ENCODE measurements around the gene TSC1.
A peak's percentile ranks its signal among the peaks of the same experiment; 100 is the strongest.

The TSC1 gene

DNA sequence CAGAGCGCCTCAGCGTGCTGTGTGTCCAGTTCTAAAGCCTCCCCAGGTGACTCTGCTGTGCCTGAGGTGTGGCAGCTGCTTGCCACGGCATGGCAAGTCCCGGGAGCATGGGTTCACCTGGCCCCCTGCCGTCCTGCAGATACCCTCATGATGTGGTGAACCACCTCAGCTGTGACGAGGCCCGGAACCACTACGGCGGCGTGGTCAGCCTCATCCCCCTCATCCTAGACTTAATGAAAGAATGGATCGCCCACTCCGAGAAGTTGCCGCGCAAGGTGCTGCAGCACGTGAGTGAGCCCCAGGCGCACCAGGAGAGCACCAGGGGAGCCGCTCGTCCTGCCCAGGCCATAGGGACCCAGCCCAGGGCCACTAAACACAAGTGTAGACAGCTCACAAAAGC is 56.3 kb downstream of the TSC1 start:
- DNase-seq (ENCODE audit: low read depth in 2 of 2): no peak

DNA sequence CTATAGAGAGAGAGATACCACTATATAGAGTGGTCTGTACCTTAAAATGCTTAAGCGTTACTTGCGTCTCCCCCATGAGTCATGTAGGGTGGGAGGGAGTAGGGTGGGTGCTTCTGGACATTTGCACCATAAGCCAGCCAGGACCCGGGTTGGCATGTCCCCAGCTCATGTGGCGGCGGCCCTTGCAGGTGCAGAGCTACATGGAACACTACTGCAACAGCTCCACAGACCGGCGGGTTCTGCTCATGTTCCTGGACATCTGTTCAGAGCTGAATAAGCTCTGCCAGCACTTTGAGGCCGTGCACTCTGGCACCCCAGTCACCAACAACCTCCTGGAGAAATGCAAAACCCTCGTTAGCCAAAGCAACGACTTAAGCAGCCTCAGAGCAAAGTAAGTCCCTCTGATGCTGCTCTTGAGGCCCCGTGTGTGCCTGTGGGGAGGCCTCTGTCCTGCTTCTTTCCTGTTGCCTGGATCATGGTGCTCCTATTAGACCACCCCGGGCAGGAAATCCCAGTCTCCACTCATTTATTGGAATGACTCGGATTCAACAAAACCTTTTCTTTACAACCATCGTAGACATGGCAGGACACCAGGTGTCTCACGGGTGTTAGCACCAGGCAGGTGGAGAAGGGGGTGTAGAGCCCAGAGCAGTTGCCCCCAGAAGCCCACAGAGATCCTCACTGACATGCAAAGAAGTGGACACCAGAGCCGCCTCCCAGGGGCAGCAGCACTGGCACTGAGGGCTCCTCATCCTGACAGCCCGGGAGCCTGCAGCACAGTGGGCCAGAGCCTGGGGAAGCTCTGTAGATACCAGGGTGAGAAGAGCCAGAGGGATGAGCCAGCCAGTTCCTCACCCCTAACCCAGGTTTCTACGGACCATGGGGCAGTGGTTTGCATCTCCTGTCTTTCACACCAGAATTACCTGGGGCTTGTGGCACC is 57.0 kb downstream of the TSC1 start:
- no peak for DNase-seq (ENCODE audit: low read depth in 2 of 2)

DNA sequence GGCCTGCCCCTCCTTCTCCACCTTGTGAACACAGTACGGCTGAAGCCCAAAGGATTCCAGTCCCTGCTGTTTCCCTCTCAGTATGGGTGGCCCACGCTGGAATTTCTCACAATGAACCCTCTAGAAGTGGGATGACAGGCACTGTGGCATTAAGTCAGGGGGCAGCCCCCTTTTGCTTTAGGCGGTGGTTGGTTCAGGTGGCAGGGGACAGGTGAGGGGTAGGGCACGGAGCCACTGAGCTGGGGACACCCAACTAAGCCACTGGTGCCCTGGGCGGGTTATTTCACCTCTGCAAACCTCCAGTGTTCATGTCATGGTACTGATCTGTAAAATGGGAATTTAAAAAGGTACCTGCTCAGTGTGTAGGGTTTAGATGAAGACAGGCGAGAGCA is 58.1 kb downstream of the TSC1 start:
- no peak for DNase-seq (ENCODE audit: low read depth in 2 of 2)

DNA sequence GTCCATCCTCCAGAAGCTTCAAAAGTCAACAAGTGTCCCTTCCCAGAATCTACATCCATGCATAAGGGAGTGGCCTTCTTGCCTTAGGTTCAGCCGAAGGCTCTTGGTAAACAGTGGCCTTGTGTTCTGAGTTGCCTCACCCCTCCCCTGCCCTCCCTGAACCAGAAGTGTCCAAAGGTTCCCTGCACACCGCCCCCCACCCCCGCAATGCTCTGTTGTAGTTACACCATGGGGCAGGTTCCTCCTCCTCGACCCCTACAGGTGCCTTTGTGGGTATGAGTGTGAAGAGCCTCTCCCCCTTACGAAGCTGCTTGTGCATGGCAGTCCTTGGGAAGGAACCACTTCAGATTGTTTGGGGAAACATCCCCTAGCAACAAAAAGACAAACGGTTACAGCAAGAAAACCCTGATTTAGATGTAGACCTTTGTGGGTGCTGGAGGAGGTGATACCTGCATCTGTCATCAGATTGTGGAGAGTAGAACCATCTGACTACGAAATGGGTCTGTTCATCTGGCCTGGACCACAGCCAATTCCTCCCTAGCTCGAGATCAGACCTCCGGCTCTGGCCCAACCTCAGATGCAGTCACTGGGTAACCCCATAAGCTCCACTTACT is 58.6 kb downstream of the TSC1 start:
- no peak for DNase-seq (ENCODE audit: low read depth in 2 of 2)

DNA sequence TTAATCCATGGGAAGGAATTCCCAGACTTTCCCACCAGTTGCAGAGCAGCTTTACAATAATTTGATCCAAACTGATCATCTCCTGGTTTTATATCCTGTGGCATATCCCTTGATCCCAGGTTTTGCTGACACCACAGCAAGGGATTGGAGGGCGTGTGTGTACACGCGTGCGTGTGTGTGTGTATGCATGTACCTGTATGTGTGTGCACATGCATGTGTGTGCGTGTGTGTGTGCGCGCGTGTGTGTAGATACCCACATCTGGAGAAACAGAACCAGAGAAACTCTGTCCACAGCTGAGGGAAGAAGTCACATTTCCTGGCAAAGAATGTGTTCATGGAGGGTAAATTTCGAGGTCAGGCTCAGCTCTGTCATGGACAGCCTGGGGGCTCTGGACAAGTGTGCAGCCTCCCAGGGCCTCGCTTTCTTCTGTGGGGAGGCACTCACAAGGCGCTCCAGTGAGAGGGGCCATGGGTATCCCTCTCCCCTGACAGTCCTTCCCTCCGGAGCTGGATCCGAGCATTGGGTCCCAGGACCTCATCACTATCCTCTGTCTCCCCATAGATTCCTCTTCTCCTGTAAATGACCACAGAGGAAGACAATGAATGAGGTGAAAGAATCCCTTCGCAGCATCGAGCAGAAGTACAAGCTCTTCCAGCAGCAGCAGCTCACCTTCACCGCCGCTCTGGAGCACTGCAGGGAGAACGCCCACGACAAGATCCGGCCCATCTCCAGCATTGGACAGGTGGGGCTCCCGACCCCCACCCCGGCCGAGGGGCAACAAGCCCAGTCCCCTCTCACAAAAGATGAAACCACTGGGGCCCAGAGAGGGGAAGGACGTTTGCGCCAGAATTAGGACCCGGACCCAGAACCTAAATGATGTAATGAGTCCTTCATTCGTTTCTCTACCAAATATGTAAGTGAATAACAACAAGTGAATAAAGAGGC is 60.8 kb downstream of the TSC1 start:
- DNase-seq (ENCODE audit: low read depth in 2 of 2): no peak

DNA sequence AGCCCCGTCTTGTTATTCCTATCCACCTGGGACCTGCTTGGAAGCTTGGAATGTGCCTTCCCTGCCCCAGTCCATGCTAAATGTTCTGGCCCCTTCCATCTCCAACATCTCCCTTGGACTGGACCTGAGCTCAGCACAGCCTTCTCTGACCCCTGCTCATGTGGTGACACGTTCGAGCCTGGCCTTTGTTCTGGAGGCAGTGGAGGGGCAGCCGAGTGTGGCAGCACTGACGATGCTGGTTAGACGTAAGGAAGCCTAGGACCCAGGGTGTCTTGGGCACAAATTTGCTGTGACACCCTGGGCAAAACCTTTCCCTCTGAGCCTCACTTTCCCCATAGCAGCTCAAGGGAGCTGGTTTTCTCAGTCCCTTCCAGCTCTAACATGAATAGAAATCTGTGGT is 61.8 kb downstream of the TSC1 start:
- DNase-seq (ENCODE audit: low read depth in 2 of 2): no peak

DNA sequence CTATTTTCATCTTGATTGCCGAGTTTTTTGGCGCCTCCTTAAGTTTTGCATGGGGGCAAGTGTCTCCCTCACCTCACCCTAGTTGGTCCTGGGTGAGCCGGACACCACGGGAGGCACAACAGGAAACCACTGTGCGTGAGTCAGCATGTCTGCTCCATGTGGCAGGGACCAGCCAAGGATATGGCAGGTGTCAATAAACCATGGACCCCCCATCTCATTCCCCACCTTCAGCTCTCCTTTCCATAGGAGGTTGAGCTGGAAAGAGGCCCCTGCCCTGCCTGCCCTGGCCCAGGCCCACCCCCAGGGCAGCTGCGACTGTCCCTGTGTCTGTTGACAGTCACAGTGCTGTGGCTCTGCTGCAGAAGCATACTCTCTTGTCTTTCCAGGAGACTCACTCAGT is 62.6 kb downstream of the TSC1 start:
- DNase-seq (ENCODE audit: low read depth in 2 of 2): no peak

DNA sequence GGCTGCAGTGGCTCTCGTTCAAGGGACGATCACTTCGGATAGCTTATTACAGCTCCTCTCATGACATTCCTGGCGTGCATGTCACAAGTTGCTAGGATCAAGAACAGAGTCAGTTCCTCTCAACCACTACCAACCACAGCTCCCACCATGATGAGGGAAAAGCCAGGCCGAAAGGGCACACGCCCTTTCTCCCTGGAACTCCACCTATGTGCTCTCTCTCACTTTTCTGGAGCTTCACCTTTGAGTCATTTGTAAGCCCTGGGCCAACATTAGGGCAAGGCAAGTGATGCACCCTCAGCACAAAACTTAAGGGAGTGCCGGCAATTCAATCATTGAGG is 64.1 kb downstream of the TSC1 start:
- DNase-seq (ENCODE audit: low read depth in 2 of 2): no peak

DNA sequence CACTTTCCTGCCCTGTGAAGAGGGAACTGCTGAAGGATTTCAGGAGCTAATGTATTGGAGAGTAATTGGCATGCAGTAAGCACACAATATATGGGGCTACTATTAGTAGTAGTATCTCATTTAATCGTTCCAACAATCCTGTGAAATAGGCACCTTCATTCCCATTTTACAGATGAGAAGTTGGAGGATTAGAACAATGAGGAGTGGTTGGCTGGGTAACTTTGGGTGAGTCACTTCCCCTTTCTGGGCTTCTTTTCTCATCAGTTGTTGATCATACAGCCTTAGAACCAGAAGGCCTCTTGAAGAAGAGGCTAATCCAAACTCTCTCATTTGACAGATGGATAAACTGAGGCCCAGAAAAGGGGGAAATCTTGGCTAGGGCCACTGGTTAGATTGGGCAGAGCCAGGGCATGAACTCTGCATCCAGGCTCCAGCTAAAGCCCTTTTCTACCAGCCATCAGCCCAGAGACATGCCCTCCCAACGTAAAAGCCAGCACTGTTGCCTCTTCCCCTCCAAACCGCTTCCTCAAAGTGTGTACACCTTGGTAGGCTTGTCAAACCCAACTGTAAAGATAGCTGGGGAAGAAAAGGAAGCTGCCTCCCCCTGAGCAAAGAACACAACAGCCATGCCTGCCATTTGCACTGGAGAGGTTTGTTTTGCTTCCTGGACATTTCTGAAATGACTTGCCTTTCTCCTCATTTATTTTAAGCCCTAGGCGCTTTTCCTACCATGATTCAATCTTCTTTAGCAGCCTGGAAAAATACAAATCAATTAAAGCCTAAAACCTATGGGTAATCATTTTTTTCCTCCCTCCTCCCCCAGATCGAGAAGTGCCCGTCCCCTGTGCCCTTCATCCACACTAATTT is 64.7 kb downstream of the TSC1 start:
- DNase-seq (ENCODE audit: low read depth in 2 of 2): no peak

DNA sequence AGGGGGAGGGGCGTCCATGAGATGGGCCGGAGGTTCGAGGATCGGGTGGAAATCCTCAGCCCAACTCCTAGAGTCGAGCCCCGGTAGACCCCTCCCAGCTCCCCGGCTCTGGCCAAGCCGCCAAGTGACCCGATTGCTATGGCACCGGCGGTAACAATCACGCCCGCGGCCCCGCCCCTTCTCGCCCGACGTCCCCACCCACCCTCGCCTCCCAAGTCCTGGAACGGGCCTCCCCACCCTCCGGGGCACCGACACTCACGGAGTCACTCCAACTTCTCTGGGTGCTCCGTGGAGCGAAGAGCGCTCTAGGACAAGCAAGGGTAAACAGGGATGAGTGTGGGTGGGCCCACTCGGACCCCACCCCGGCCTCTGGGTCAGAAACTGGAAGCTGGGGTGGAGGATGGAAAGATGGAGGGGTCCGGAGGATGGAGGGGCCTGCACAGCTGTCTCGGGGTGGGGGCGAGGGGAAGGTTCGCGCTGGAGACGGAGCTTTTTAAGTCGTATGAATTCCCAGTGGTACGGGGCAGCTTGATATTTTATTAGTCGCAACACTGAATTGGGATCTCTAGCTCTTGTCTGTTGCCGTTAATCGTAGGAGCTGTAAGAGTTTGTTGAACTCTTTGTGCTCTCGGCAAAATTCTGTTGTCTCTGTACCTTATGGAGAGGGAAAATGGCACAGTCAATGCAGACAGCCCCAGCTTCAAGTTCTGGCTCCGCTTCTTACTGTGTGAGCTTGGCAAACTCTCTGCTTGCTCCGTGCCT is 65.5 kb downstream of the TSC1 start, which contains the start of gene SPACA9:
SPACA9 (plus strand) TSS at position 204 of the 762 bp plus-strand sequence. CDS start 5,050 bp downstream, outside the sequence.
- peak; percentile 5 to 8 for DNase-seq (ENCODE audit: low read depth in 2 of 2)

DNA sequence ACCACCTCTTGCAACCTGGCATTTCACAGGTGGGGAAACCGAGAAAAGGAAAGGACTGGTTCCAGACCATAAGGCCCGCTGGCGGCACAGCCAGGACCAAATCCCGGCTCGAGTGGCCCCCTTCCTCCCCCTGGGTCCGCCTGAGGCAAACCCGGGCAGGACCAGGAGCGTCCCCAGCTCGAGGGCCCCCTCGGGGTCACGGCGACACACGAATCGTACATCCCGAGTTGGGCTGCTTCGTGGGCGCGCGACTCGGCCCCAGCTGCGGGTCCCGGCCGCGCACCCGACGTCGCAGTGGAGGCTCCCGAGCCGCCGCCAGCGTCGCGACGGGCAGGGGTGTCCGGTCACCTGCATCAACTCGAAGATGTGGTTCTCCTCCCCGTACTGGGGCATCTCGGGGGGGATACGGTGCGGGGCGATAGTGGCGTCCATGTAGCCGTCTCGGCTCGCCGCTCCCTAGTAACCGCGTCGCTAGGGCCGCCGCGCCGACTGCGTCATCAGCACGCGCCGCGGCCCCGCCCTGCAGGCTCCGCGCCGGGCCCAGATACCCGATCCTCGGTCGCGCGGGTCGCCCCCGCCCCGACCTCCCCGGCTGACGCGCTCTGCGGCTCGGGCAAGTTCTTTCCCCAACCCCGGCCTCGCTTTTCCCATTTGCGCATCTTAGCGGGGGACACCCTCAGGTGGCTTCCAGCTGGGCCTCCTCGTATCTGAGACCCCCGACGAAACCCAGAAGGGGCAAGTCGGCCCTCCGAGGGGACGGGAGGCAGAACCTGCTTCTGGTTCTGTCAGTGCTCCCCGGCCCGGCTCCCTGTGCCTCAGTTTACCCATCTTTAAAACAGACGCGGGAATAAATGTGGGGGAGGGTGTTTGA is 66.4 kb downstream of the TSC1 start, which contains the start of gene AK8:
AK8 (minus strand) TSS at position 461 of the 871 bp plus-strand sequence; CDS start at position 432, 29 bp downstream.
- DNase-seq (ENCODE audit: low read depth in 2 of 2): peak; percentile 30 to 43

DNA sequence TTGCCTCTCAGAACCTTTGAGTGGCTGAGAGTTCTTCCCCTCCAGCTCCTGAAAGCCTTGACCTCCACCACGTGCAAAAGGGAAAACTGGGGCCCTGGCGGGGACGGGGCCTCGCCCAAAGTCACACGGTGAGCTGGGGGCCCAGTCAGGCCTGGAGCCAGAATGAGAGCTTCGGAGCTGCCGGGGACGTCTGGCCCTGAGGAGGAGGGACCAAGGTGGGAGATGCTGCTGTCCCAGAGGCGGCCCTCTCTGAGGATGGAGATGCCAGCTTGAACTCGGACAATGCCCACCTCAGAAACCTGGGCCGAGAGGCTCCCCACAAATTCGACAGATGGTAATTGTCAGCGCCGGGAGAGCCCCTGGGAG is 67.0 kb downstream of the TSC1 start:
- no peak for DNase-seq (ENCODE audit: low read depth in 2 of 2)

DNA sequence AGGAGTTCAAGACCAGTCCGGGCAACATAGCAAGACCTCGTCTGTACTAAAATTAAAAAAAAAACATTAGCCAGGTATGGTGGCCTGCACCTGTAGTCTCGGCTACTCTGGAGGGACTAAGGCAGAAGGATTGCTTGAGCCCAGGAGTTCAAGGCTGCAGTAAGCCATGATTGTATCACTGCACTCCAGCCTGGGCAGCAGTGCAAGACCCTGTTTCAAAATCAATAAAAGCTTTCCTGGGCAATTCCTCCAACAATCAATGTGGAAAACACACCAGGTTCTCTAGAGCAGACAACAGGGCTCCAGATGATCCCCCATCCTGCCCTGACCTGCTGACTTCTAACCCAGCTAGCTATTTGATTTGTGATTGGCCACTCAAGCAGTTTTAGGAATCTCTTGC is 67.6 kb downstream of the TSC1 start:
- no peak for DNase-seq (ENCODE audit: low read depth in 2 of 2)

DNA sequence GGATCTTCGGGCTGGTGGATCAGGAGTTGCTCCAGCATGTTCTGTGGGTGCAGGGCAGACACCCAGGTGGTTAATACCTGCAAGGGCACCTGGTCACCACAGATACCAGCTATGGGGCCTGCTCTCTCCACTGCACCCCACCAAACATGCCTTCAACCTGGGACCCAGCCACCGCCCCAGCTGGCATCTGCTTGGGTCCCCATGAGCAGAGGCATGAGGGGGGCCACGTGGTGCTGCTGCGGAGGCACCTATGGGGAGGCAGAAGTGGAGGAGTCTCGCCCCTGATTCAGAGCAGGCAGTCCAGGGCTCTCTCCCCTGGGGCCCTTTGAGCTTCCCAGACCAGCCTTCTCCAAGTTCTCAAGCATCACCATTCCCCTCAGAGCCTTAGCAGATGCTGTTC is 69.3 kb downstream of the TSC1 start:
- DNase-seq (ENCODE audit: low read depth in 2 of 2): no peak

DNA sequence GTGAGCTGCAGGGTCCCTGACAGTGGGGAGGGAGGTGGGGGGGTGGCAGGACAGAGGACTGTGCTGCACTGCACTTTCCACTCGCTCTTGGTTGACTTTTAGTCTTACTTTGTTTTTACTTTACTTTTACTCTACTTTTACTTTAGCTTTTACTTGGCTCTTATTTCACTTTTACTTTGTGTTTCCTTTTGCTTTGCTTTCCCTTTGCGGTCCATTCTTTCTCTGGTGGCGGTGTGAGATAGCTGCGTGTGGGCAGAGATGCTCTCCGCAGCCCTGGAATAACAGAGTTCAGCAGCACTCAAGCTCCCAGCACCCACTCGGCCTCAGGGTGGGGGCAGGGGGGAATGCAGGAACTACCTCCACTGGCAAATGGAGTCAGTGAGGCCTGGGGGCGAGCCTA is 71.0 kb downstream of the TSC1 start:
- no peak for DNase-seq (ENCODE audit: low read depth in 2 of 2)

DNA sequence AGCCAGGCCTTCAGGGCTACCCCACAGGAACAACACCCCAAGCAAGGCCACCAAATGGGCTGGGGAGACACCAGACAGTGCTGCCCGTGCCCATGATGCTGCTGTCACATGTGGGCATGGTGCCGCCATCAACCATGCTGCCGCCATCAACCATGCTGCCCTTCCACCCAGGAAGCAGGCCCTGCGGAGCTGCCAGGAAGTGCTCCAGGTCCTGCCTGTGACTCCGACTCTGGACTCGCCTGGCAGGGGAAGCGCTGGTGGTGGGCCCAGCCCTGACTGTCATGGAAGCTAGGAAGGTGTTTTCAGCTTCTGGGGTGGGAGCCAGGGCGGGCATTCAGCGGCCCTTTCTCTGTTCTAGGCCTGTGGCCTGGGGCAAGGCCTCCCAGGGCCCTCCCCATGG is 75.2 kb downstream of the TSC1 start:
- DNase-seq (ENCODE audit: low read depth in 2 of 2): no peak

DNA sequence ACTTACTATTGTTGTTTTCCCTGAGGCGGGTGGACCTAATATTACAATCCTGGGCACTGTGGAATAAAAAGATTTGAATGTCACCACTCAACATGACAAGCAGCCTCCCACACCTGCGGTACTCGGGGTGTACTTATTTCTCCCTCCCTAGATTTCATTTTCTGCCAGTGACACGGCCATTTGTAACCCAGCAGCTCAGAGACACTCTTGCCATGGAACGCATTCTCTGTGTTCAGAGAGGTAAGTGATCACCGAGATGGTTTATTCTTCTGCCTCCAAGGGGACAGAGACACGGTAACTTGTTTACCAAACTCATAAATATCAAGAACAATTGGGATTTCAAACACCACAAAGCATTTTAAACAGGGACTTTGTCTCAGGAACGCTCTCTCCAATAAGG is 77.5 kb downstream of the TSC1 start:
- DNase-seq (ENCODE audit: low read depth in 2 of 2): no peak

DNA sequence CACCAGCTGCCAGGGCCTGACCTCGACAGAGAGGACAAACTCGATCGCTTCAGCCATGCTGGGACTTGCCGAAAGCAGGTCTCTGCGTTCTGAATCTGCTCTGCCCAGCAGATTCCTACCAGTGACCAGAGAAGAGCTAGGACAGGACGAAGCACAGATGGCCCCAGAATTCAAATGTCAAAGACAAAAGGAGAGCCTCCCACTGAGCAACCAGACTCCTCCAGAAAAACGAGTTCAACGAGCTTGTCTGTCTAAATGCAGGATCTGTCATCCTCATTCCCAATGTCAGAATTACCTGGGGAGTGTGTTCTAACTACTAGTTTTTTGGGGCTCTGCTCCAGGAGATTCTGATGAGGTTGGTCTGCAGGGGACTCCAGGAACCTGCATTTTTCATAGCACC is 79.7 kb downstream of the TSC1 start:
- no peak for DNase-seq (ENCODE audit: low read depth in 2 of 2)

DNA sequence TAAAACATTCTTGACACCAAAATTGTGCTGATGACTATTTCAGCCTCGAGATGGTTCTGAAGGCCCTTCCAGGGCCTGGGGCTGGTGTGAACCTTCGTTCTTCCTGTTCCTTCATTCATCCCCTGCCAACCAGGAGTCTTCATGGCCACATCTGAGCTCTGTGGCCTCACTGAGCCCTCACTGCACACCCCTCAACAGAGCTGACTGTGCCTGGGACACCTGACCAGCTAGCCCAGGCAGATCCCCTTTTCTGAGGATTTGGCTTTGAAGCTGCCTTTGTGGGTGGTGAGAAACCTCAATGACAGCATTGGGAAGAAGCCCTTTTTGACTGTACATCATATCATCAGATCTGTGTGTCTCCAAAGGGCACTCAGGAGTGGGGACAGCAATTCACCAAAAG is 80.1 kb downstream of the TSC1 start:
- DNase-seq (ENCODE audit: low read depth in 2 of 2): no peak
